SKM-1 treated with dmso at 0.1 percent for 144 hours (cell line): ENCODE data around the gene SLC16A13.
A peak's percentile ranks its signal among the peaks of the same experiment; 100 is the strongest.

Experiments used
- DNase-seq: peaks from one replicate; lab custom pipeline; 2025; ENCODE audit not compliant: unreplicated experiment; lab: John Stamatoyannopoulos, UW

The SLC16A13 gene

GRCh38 chr17:7011942-7012254, 23.9 kb upstream of the SLC16A13 start:
- no peak for DNase-seq

GRCh38 chr17:7014261-7014994, 21.4 kb upstream of the SLC16A13 start:
- DNase-seq: peak; percentile 79

GRCh38 chr17:7014995-7015958, 20.5 kb upstream of the SLC16A13 start:
- no peak for DNase-seq

- DNase-seq: no peak
Measured at GRCh38 chr17:7016418-7016817, 19.4 kb upstream of the SLC16A13 start.

- no peak for DNase-seq
Measured at GRCh38 chr17:7016886-7017826, 18.7 kb upstream of the SLC16A13 start.

GRCh38 chr17:7017827-7018200, 18.0 kb upstream of the SLC16A13 start:
- no peak for DNase-seq

GRCh38 chr17:7018331-7018964, 17.4 kb upstream of the SLC16A13 start:
- no peak for DNase-seq

GRCh38 chr17:7019367-7019766, 16.4 kb upstream of the SLC16A13 start:
- no peak for DNase-seq

- no peak for DNase-seq
Measured at GRCh38 chr17:7019839-7020519, 15.8 kb upstream of the SLC16A13 start.

- DNase-seq: no peak
Measured at GRCh38 chr17:7020894-7021664, 14.7 kb upstream of the SLC16A13 start.

- DNase-seq: peak; percentile 40
Measured at GRCh38 chr17:7021993-7022778, 13.6 kb upstream of the SLC16A13 start.

- no peak for DNase-seq
Measured at GRCh38 chr17:7022781-7023571, 12.8 kb upstream of the SLC16A13 start, which contains the start of gene BCL6B. Gene BCL6B, plus strand, starts transcription at chr17:7023050. Its CDS starts 622 bp downstream, at chr17:7023672.

- no peak for DNase-seq
Measured at GRCh38 chr17:7023576-7024401, 12.0 kb upstream of the SLC16A13 start.

GRCh38 chr17:7024402-7024785, 11.4 kb upstream of the SLC16A13 start:
- DNase-seq: no peak

- DNase-seq: no peak
Measured at GRCh38 chr17:7025245-7025644, 10.6 kb upstream of the SLC16A13 start.

- DNase-seq: no peak
Measured at GRCh38 chr17:7026471-7027115, 9.2 kb upstream of the SLC16A13 start.
